Measurements from ENCODE around the gene GALNT12.

GALNT12 gene

GRCh38 chr9:98774746-98775145 is 32.7 kb upstream of the GALNT12 start:
- peak; percentile 33 to 52 for DNase-seq
- TF ChIP-seq POLR2A (IDR thresholded peaks at IDR 0.05; ENCODE audit: low read length) (no peak), GATA1 (IDR thresholded peaks at IDR 0.05; ENCODE audit: low read depth, low read length) (no peak)

GRCh38 chr9:98775831-98776441 is 31.5 kb upstream of the GALNT12 start:
- peak; percentile 64 to 74 for DNase-seq
- no peak for TF ChIP-seq GATA1 (IDR thresholded peaks at IDR 0.05; ENCODE audit: low read depth, low read length)
- TF ChIP-seq POLR2A (IDR thresholded peaks at IDR 0.05; ENCODE audit: low read length), result no peak

- no peak for TF ChIP-seq GATA1 (IDR thresholded peaks at IDR 0.05; ENCODE audit: low read depth, low read length)
- no peak for TF ChIP-seq POLR2A (IDR thresholded peaks at IDR 0.05; ENCODE audit: low read length)
- DNase-seq, result no peak
These were observed 29.9 kb upstream of the GALNT12 start for GRCh38 chr9:98777618-98778017.

- DNase-seq, result no peak
- TF ChIP-seq POLR2A (IDR thresholded peaks at IDR 0.05; ENCODE audit: low read length) (no peak), GATA1 (IDR thresholded peaks at IDR 0.05; ENCODE audit: low read depth, low read length) (no peak)
These were observed 29.2 kb upstream of the GALNT12 start for GRCh38 chr9:98778251-98778650.

- no peak for TF ChIP-seq POLR2A (IDR thresholded peaks at IDR 0.05; ENCODE audit: low read length)
- TF ChIP-seq GATA1 (IDR thresholded peaks at IDR 0.05; ENCODE audit: low read depth, low read length), result no peak
- no peak for DNase-seq
These were observed 28.5 kb upstream of the GALNT12 start for GRCh38 chr9:98778711-98779530.

- TF ChIP-seq POLR2A (IDR thresholded peaks at IDR 0.05; ENCODE audit: low read length) (no peak), GATA1 (IDR thresholded peaks at IDR 0.05; ENCODE audit: low read depth, low read length) (no peak)
- no peak for DNase-seq
These were observed 27.3 kb upstream of the GALNT12 start for GRCh38 chr9:98780059-98780749.

GRCh38 chr9:98781588-98782383 is 25.7 kb upstream of the GALNT12 start:
- no peak for DNase-seq

GRCh38 chr9:98783518-98784226 is 23.8 kb upstream of the GALNT12 start:
- no peak for TF ChIP-seq POLR2A (IDR thresholded peaks at IDR 0.05; ENCODE audit: low read length)
- TF ChIP-seq GATA1 (IDR thresholded peaks at IDR 0.05; ENCODE audit: low read depth, low read length), result no peak

More at GRCh38 chr9:98781588-98782383, 25.7 kb upstream of the GALNT12 start:
- TF ChIP-seq POLR2A (IDR thresholded peaks at IDR 0.05; ENCODE audit: low read length), result no peak
- no peak for TF ChIP-seq GATA1 (IDR thresholded peaks at IDR 0.05; ENCODE audit: low read depth, low read length)

GRCh38 chr9:98784831-98785806 is 22.4 kb upstream of the GALNT12 start:
- DNase-seq, result no peak
- no peak for TF ChIP-seq GATA1 (IDR thresholded peaks at IDR 0.05; ENCODE audit: low read depth, low read length)
- no peak for TF ChIP-seq POLR2A (IDR thresholded peaks at IDR 0.05; ENCODE audit: low read length)

More at GRCh38 chr9:98783518-98784226, 23.8 kb upstream of the GALNT12 start:
- DNase-seq, result no peak

GRCh38 chr9:98786750-98787510 is 20.5 kb upstream of the GALNT12 start:
- no peak for TF ChIP-seq GATA1 (IDR thresholded peaks at IDR 0.05; ENCODE audit: low read depth, low read length)
- TF ChIP-seq POLR2A (IDR thresholded peaks at IDR 0.05; ENCODE audit: low read length), result no peak
- no peak for DNase-seq

GRCh38 chr9:98787766-98788335 is 19.6 kb upstream of the GALNT12 start:
- TF ChIP-seq GATA1 (IDR thresholded peaks at IDR 0.05; ENCODE audit: low read depth, low read length), result no peak
- no peak for TF ChIP-seq POLR2A (IDR thresholded peaks at IDR 0.05; ENCODE audit: low read length)
- DNase-seq, result no peak
